Breast epithelium (tissue), 3 donors: Measurements from ENCODE around the gene NFIX.

ENCODE experiments used
- POLR2A ChIP-seq: fragments of 450-650 bp; IDR thresholded peaks from one replicate; pipeline ENCODE4 v1.6.1; 2016; ENCODE audit warnings: antibody characterized with exemption, mild to moderate bottlenecking, moderate library complexity
- POLR2AphosphoS5 ChIP-seq, 3 donors: sonication (generic); formaldehyde crosslinking; IDR thresholded peaks; one replicate each; pipeline ENCODE4 v1.6.1; 2017; ENCODE audit warnings: antibody characterized with exemption in 3 of 3

DNA sequence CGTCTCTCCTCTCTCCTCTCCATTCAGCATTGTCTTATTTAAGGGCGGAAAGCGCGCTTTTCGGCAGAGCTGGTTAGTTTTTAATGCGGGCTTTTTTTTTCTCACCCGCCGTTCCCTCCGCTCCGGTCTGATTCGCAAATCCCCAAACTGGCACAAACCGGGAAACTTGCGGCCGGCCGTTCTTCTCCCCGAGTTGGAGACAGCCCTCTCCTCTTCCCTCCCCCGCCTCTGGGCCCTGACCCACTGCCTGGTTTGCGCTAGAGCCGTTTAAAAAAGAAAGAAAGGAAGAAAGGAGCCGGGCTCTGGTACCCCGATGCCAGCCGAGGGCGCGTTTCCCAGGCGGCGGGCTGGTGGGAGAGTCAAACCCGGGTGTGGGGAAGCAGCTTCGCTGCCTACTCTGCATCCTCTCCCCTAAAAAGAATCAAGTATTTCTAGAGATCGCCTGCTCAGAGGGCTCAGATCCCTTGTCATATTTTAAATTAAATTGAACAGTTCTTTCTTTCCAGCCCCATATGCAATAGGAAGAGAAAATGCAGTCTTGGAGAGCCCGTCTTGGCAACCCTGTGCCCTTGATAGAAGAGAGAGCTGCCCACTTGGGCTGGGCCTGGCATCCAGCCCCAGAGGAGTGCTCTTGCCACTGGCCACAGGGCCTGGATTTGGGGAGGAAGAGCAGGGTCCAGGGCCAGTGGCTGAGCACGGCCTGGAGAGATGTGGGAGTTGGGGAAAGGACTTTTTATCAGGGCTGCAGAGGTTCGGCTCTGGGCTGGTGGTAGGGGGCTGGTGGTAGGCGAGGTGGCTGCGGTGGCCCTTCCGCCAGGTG, 19.0 kb downstream of the NFIX start:
- TF ChIP-seq POLR2A = no peak
- TF ChIP-seq POLR2AphosphoS5 (IDR thresholded peaks at IDR 0.05) = no peak
